ENCODE data around the gene MPP3. TPM values are rescaled to one million over a fixed set of nuclear protein-coding genes. Genes with fewer than 3 reads are reported as not detected.

Gene MPP3
- total and polyA plus RNA-seq, 2 of the 4 experiments (the other 2 are of a cell fraction) = 5.7 to 11.9 TPM

- ChIA-PET CTCF (no interaction called here), POLR2A (ENCODE audit: unreplicated experiment) (no interaction called here)
- H2BK20ac ChIP-seq (ENCODE audit: low read depth, low read length) = no peak within 1 kb of the TSS
- peaks cover 9% of the 10 kb centered on the region for H3K4me1 ChIP-seq (ENCODE audit: control insufficient read depth, insufficient read depth, low read length)
- H3K18ac ChIP-seq (ENCODE audit: low read depth, low read length) = no peak within 1 kb of the TSS
- ATAC-seq (ENCODE audit: low read depth) (no peak), DNase-seq (no peak)
- H3K56ac ChIP-seq (ENCODE audit: extremely low read depth, insufficient read depth, low read length) = peak within 1 kb of the TSS; percentile 83; the same call in 1 of the 2 replicates
- peak within 1 kb of the TSS; percentile 22; the same call in 1 of the 2 replicates for H2BK120ac ChIP-seq (ENCODE audit: low read depth, low read length)
- H3K23ac ChIP-seq (ENCODE audit: low read depth, low read length) = peak within 1 kb of the TSS; percentile 85
- peak within 1 kb of the TSS; percentile 93 for H3K4me2 ChIP-seq (ENCODE audit: low read depth, low read length)
- H4K91ac ChIP-seq (ENCODE audit: insufficient read depth, low read depth, low read length) = 0 out of 2 replicates have a peak within 1 kb of the TSS, but pooled peaks have one; percentile 58
- peak within 1 kb of the TSS; percentile 87 to 91; a peak in 3 of 4 replicates for H4K8ac ChIP-seq (ENCODE audit: low read depth in 2 of 2, low read length in 2 of 2)
- TF ChIP-seq RFX5 (IDR thresholded peaks at IDR 0.05; ENCODE audit: low read depth, low read length) (no peak), RAD21 (IDR thresholded peaks at IDR 0.05; ENCODE audit: low read length) (no peak), POLR2A (IDR thresholded peaks at IDR 0.05; ENCODE audit: low read depth, low read length) (no peak), FOS (IDR thresholded peaks at IDR 0.05; ENCODE audit: low read depth, low read length) (no peak), ELK1 (IDR thresholded peaks at IDR 0.05; ENCODE audit: borderline replicate concordance, low read depth, low read length) (no peak), RCOR1 (IDR thresholded peaks at IDR 0.05; ENCODE audit: insufficient replicate concordance, low read length) (no peak), USF2 (IDR thresholded peaks at IDR 0.05; ENCODE audit: low read depth, low read length) (no peak), NFE2L2 (IDR thresholded peaks at IDR 0.05; ENCODE audit: low read depth, low read length) (no peak), CEBPB (IDR thresholded peaks at IDR 0.05; ENCODE audit: low read depth, low read length) (no peak), BHLHE40 (IDR thresholded peaks at IDR 0.05; ENCODE audit: low read depth, low read length) (no peak), MXI1 (IDR thresholded peaks at IDR 0.05; ENCODE audit: borderline replicate concordance, low read depth, low read length) (no peak)
- H3K79me1 ChIP-seq (ENCODE audit: low read depth in 1 of 2, low read length in 2 of 2) = peaks cover 9 to 29% of the 10 kb centered on the region in 2 experiments
- peak within 1 kb of the TSS; percentile 80 for H3K9ac ChIP-seq (ENCODE audit: low read depth, low read length)
- H2AK5ac ChIP-seq (ENCODE audit: low read depth, low read length) = peak within 1 kb of the TSS; percentile 35
- dilution Hi-C loops (cut with HindIII; ENCODE audit: low sequenced_read_pairs, unreplicated experiment) = no loop called here
- H3K9me3 ChIP-seq (ENCODE audit: control insufficient read depth, insufficient read depth, low read length) = no peaks in the 10 kb centered on the region
- H3K4me3 ChIP-seq (ENCODE audit: insufficient read depth, low read depth, low read length) = peak within 1 kb of the TSS; percentile 67
- peaks cover 8% of the 10 kb centered on the region; the same call in 1 of the 2 replicates for H3K36me3 ChIP-seq (ENCODE audit: control insufficient read depth, insufficient read depth, low read length)
- H3K27me3 ChIP-seq (ENCODE audit: control insufficient read depth, insufficient read depth, low read length) = no peaks in the 10 kb centered on the region
- H3K27ac ChIP-seq (ENCODE audit: insufficient read depth, low read length) = peak within 1 kb of the TSS; percentile 66; the same call in 1 of the 2 replicates
- H4K20me1 ChIP-seq (ENCODE audit: insufficient read depth, low read length) = peaks cover 21% of the 10 kb centered on the region
- H2BK5ac ChIP-seq (ENCODE audit: low read depth, low read length, poor library complexity, severe bottlenecking) = no peak within 1 kb of the TSS
- peak within 1 kb of the TSS; percentile 92; the same call in 1 of the 2 replicates for H3K14ac ChIP-seq (replicated peaks; ENCODE audit: low read depth, low read length)
- H4K5ac ChIP-seq (ENCODE audit: low read depth, low read length) = peak within 1 kb of the TSS; percentile 25; the same call in 1 of the 2 replicates
- in situ Hi-C loops (cut with MboI; ENCODE audit: low sequenced_read_pairs) = no loop called here
- H2AK9ac ChIP-seq (replicated peaks; ENCODE audit: low read depth, low read length, poor library complexity) = peak within 1 kb of the TSS; percentile 86
- no peak within 1 kb of the TSS; the same call in 2 of the 3 replicates for H2BK15ac ChIP-seq (ENCODE audit: low read depth, low read length)
- peaks cover 23% of the 10 kb centered on the region for H3K9me1 ChIP-seq (ENCODE audit: insufficient read depth, low read length)
- BruUV-seq (replicated peaks) = no TSS peak
- 90% methylated on average over 2 of the region's 7 CpGs; no CpG with 5 or more reads in 1 of the 2 experiments for WGBS, 2 experiments (ENCODE audit: extremely low coverage in 2 of 2, insufficient read length in 1 of 2)
- peak within 1 kb of the TSS; percentile 97 for H2AFZ ChIP-seq (replicated peaks; ENCODE audit: low read length, poor library complexity)
- peak within 1 kb of the TSS; percentile 90; the same call in 1 of the 2 replicates for H3K4ac ChIP-seq (ENCODE audit: low read depth, low read length)
- intact Hi-C loops (cut with micrococcal nuclease) = loop anchor here (5.0 kb wide), 2 partner anchors 67 to 382 kb away; partner anchors contain the start of gene CD300LG
Observed at GRCh38 chr17:43780135-43780534, 52.8 kb downstream of the MPP3 start, which contains the start of gene CFAP97D1. Gene CFAP97D1 (plus strand): TSS chr17:43780435. CDS start chr17:43780463, 28 bp downstream.
